HG02763 (cell line): ENCODE data around the gene PARD3B.

ENCODE experiments used
- ATAC-seq: cut with Tn5 transposase; IDR thresholded peaks from one replicate; pipeline ENCODE4 v1.9.1; 2021; ENCODE audit warnings: mild to moderate bottlenecking, moderate library complexity; ENCODE audit not compliant: unreplicated experiment

Gene PARD3B

GRCh38 chr2:204982303-204982702, 437.0 kb downstream of the PARD3B start:
- ATAC-seq, result no peak

GRCh38 chr2:204984518-204984917, 439.2 kb downstream of the PARD3B start:
- no peak for ATAC-seq

- ATAC-seq, result no peak
These were observed 441.4 kb downstream of the PARD3B start for GRCh38 chr2:204986641-204987040.

- no peak for ATAC-seq
These were observed 443.6 kb downstream of the PARD3B start for GRCh38 chr2:204988836-204989235.

- ATAC-seq, result no peak
These were observed 444.6 kb downstream of the PARD3B start for GRCh38 chr2:204989877-204990276.

- ATAC-seq, result no peak
These were observed 456.2 kb downstream of the PARD3B start for GRCh38 chr2:205001300-205001966.

- no peak for ATAC-seq
These were observed 457.1 kb downstream of the PARD3B start for GRCh38 chr2:205002390-205002789.

- no peak for ATAC-seq
These were observed 458.0 kb downstream of the PARD3B start for GRCh38 chr2:205003288-205003687.

GRCh38 chr2:205010196-205010595, 464.9 kb downstream of the PARD3B start:
- ATAC-seq, result no peak

GRCh38 chr2:205011031-205011430, 465.8 kb downstream of the PARD3B start:
- ATAC-seq, result no peak

GRCh38 chr2:205012961-205013360, 467.7 kb downstream of the PARD3B start:
- ATAC-seq, result no peak

- no peak for ATAC-seq
These were observed 468.3 kb downstream of the PARD3B start for GRCh38 chr2:205013586-205013985.

- no peak for ATAC-seq
These were observed 468.9 kb downstream of the PARD3B start for GRCh38 chr2:205014201-205014600.

- no peak for ATAC-seq
These were observed 472.1 kb downstream of the PARD3B start for GRCh38 chr2:205017381-205017780.

GRCh38 chr2:205017912-205018311, 472.6 kb downstream of the PARD3B start:
- ATAC-seq, result no peak

- ATAC-seq, result no peak
These were observed 475.4 kb downstream of the PARD3B start for GRCh38 chr2:205020673-205021072.

GRCh38 chr2:205022841-205023240, 477.6 kb downstream of the PARD3B start:
- no peak for ATAC-seq

- ATAC-seq, result no peak
These were observed 479.7 kb downstream of the PARD3B start for GRCh38 chr2:205024822-205025518.

- no peak for ATAC-seq
These were observed 480.4 kb downstream of the PARD3B start for GRCh38 chr2:205025580-205026240.

GRCh38 chr2:205030695-205031094, 485.4 kb downstream of the PARD3B start:
- ATAC-seq, result no peak

- ATAC-seq, result no peak
These were observed 486.8 kb downstream of the PARD3B start for GRCh38 chr2:205032093-205032551.

- ATAC-seq, result no peak
These were observed 488.2 kb downstream of the PARD3B start for GRCh38 chr2:205033431-205033830.
